GM18858 (cell line): ENCODE measurements around the gene RAI2.

Experiments
- ATAC-seq: cut with Tn5 transposase; IDR thresholded peaks from one replicate; pipeline ENCODE4 v1.9.1; 2021; ENCODE audit not compliant: unreplicated experiment

Gene RAI2

DNA sequence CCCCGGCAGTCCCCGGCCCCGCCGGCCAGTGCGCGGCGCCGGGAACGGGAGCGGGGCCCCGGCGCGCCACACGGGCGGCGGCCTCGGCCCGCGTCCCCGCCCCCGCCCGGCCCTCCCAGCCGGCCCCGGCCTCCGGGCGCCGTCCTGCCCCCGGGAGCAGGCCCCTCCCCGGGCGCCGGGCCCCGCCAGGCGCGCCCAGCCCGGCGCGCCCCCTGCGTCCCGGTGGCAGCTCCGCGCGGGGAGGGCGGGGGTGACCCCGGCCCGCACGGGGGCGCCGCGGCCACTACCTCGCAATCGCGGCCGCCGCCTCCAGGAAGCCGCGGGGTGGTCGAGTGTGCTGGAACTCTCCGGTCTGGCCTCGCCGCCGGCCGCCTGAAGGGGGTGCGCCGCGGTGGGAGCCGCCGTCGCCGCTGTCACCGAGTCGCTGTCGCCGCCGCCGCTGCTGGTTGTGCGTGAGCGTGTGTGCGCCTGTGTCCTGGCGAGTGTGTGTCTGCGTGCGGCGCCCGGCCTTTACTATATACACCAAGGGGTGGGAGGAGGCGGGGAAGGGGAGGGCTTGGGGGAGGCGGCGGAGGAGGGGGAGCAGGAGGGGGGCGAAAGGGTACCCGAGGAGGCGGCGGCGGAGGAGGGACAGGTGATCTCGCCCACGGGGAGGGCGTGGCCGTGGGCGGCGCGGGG, at the start of gene RAI2:
Gene RAI2, minus strand, starts transcription at position 488 of the 678 bp plus-strand sequence. CDS start 59,288 bp downstream, outside the sequence.
- ATAC-seq, result no peak

DNA sequence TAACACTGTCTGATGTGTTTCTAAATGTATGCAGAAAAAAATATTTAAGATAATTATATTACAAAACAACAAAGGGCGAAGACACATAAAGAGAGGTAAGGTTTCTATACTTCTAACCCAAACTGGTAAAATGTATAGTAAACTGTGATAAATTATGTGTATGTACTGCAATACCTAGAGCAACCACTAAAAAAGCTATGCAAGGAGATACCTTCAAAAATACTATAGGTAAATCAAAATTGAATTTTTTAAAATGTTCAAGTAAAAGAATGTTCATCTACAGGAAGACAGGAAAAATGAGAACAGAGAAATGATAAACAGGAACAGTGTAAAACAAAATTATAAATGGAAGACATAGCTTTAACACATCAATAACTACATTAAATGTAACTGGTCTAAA, 27.3 kb upstream of the RAI2 start:
- ATAC-seq, result no peak

DNA sequence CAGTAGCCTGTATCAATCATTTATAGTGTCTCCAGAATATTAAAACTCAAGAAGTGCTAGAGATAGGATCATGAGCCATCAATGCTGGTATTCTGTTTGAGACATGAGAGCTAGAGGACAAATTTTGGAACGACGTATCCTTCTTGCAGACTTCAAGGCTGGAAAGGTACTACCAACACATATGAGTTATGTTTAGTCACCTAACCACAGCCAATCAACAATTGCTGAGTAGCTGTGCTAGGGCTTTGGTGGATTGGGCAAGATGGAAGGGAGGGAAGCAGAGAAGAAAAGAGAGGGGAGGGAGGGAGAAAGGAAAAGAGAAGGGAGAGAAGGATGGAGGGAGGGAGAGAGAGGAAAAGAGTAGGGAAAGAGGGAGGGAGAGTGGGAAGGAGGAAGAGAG, 21.6 kb upstream of the RAI2 start:
- no peak for ATAC-seq

DNA sequence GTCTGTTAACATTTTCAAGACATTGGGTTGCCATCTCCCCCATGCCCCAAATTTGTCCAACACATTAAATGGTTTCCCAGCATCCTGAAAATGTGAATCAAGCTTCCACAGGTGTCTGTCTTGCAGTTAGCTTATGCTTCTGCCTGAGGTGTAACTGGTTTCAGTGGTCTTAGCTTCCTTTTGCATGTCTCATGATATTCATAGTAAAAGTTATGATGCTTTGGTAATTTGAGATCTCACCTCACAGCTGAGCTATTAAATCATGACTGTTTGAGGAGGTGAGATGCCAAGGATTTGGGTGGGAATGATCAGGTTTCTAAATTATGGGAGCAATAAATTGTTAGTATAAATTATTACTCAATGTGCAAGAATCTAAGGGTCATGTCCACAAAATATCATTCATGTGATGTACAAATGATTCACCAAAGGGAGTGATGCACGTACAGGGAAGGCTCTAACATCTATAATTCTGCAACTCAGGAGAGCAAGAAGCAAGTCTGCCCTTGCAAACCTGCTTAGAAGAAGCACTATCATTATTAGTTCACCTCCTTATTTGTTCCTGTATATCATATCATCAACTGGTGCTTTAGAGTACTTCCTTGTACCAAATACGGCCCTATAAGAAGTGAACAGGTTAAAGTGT, 17.1 kb upstream of the RAI2 start:
- ATAC-seq, result no peak

DNA sequence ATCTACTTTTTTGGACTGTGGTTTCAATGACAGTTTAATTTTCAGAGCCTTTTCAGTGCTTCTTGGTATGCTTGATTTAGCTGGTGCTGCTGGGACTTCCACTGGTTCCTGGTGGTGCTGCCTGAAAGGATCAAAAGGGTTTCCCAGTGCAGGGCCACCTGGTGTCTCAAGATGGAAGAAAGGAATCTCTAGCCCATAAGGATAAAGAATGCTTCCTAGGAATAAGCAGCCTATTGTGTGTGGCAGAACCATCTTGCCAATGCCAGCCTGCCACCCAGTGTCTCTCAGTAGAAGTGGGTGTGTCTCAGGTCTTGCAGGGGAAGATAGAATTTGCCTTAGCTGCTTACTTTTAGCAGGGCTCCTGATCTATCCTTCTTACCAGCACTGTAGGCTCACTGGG, 15.0 kb upstream of the RAI2 start:
- no peak for ATAC-seq

DNA sequence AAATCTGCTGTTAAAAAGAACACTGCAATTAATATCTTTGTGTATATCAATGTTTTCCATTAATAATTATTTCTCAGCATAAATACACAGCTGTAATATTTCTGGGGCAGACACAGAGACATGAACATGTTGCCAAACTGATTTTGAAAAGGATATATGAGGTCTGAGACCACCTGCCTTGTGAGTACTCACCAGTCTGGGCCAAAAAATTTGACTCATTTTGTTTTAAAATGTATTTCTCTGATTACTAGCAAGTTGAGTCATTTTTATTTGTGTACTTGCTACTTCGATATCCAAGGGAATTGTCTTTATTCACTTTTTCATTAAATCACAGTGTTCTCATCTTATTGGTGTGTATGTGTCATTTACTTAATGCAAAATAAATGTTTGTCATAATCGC, 8.5 kb upstream of the RAI2 start:
- ATAC-seq, result no peak

DNA sequence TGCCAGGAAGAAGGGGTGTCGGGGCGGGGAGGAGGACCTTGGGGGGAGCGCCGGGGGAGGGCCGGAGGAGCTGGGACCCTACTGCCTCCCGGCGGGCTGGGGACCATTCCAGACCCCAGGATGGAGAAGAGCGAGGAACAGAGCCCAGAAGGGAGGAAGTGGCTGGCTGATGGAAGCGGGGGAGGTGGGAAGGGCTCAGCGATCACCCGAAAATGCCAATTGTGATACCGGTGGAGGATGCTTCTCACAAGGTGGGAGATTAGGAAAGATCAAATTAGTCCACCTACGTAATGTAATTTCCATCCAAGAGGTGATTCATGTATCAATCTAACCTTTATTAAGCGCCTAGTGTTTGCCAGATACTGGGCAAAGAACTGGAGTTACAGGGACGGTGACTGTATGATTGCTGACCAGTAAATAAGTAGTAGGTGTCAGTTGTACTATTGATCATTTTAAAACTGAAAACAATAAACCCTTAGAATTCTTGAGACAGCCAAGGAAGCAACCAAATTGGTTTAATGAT, 452 bp upstream of the RAI2 start:
- ATAC-seq, result no peak

DNA sequence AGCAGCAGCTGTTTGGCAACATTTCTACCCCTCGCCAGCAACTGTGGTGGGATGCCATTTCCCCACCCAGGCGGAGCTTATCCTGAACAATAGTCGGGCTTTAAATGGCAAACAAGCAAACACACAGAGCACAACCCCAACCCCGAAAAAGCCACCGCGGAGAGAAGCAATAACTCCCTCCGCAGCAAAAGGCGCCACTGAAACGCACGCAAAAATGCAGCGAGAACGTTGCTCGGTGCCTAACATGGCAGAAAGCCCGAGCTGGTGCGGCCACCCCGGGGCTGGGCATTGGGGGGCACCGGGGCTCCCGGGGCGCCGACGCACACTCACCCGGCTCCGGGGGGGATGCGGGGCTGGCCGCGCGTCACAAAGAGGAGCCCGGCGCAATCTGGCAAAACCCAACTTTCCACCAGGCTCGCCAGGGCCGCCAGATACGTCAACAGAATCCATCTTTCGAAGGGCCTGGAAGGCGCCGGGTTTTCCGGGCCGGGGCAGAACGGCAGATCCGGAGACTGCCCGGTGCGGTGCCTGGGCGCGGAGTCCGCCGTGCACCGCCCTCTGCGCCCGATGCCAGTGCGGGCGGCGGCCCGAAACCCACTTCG, 818 bp downstream of the RAI2 start:
- no peak for ATAC-seq

DNA sequence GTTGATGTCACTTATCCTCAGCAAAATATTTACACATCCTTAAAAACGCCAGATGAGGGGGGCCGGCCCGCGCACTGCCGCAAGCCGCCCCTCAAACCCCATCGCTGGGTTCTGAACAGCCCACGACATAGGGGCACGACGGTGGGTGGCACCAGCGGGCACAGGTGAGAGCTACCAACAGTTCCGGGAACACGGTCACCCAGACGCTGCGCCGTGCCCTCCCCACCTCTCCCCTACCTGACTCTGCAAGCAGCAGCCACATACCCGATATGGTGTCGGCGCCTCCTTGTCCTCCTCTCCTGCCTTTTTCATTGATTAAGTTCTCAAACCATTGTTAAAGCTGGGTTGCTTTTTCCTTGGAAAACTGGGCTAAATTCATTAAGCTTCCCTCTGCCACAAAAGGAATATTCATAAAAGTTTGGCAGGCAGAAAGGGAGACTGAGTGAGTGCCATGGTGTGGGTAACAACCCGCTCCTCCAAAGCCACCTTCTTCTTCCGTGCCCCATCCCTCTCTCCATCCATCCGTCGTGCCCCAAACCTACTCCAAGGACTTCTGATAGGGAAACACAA, 1.4 kb downstream of the RAI2 start:
- no peak for ATAC-seq

DNA sequence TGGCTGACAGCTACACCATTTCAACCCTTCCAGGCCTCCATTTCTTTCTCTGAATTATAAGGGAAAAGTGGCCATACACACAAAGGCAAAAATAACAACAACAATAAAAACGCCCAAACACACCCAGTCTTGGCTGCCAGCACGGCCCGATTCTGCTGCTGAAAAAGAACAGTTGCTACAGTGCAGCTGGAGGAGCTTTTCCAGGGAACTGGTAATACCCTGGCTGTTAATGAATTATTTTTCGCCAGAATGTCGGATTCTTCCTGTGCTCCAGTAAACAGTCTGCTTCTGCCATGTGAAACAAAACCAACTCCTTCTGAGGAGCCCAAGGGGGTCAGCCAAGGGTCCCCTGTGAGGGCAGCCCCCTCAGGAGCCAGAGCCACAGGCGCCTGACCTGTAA, 6.6 kb downstream of the RAI2 start:
- no peak for ATAC-seq

DNA sequence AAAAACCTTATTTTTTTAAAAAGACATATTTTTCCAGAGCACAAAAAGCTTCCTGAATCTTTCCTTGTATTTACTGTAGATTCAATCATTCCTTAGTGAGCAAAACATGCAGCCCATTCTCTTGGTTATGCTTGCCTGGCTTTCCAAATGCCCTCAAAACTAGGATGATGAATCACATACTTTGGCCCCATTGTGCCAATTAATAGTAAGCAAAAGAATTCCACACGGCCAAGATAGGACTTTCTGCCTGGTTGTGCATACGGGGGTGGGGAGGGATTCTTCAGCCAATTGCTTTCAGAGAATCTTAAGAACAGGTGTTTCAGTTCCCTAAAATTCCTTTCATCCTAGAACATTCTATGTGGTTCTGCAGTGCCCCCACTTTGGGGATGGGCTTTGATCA, 7.0 kb downstream of the RAI2 start:
- no peak for ATAC-seq

DNA sequence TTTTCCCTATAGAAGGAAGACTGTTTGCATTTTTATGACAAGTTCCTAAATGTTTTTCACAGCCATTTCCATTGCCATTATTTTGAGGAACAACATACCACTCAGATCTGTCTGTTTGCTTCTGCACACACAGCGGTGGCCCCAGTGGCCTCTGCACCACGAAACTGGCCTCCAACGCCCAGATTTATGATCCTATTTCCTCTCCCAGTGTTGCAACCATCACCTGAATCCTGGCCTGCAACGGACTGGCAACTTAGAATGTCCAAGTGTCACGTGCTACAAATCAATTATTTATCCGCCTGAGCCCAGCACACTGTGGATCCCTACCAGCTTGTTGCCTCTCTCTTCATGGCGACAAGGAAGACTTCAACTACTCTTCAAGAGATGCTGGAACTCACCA, 9.2 kb downstream of the RAI2 start:
- no peak for ATAC-seq

DNA sequence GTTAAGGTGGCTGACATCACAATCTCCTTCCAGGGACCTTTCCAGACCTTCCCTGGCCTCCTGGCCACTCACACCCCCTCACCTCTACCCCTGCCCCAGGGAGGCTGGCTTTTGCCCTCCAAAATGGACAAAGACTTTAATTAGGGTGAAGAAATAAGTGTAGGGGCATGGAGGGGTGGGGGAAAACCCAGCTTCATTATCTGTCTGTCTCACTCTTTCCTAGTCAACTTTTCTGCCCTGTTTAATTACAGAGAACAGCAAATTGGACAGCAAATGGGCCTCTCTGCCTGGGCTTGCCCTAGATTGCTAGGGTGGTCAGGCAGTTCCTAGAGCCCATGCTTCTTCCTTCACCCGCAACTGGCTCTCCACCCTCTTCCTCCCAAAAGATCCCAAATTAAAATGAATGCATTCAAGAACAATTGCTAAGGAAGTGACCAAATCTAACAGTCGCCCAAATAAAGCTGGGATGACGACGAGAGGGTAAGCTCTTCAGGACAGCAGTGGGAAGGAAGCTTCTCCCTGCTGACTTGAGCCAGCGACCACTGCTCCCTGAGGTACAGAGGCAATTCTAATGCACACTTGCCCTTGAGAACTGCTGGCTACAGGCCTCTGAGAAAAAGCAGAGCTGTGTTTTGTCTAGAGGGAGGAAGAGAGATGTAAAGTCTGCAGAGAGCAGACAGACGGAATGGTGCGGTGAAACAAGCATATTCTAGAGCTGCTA, 12.4 kb downstream of the RAI2 start:
- no peak for ATAC-seq

DNA sequence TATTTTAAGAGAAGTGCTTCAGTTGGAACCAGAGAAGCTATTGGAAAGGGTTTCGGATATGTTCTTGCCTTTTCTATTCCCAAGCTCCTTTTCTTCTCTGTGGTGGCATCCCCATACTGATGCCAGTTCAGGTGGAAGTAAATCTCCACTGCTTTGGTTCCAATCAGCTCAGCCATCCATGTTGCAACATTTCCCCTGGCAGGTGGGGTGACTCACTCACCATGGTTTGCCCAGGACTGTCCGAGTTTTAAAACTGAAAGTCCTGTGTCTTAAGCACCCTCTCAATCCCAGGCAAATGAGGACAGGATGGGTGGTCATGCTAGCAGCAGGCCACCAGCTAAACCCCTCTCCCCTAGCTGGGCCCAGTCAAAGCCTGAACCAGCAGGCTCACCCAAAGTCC, 15.1 kb downstream of the RAI2 start:
- ATAC-seq, result no peak

DNA sequence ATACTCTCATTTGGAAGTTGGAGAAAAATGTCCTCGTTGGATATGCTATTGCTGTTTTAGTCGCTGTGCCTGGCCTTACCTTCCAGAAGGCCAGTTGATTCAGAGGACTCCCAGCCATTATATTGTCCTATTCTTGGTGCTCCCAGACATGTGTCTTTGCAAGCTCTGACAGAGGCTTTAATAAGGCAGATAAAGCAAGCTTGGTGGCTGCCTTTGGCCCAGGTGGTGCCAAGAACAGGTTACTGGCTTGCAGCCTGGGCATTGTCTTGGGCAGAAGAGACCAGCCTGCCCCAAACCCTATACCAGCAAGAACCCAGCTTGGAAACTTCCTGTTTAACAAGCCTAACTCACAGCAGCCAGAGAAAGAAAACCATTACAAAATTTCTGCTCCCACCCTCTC, 16.9 kb downstream of the RAI2 start:
- no peak for ATAC-seq

DNA sequence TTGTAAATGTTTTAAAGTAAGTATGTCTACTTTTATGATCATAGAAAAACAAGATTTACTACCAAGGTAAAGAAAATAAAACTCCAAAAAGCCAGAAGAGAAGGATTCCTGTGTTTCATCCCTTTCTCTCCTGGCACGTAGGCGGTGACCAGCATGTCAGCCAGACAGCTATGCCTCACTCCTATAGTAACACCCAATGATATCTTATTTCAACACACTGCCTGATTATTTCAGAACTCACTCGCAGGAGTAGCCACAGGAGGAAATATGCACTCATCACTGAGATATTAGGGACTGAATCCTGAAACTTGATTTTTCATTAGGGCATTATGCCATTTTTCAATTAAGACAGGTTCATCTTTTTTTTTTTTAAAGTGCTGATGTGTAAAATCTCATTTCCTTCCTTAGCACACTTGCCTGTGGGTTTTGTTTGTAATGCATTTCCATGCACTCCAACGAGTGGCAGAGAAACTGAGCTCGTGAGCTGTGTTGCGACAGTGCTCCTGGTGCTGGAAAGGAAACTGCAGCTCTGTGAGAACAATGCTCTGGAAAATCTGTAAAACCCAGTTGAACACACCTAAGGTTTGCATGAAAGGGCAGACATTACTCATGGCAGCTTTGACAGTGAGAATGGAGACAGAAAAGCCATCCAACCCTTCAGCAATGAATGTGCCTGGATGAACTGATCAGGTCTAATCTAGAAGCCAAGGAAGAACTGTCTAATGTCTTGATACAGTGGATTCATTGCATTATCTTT, 18.2 kb downstream of the RAI2 start:
- no peak for ATAC-seq

DNA sequence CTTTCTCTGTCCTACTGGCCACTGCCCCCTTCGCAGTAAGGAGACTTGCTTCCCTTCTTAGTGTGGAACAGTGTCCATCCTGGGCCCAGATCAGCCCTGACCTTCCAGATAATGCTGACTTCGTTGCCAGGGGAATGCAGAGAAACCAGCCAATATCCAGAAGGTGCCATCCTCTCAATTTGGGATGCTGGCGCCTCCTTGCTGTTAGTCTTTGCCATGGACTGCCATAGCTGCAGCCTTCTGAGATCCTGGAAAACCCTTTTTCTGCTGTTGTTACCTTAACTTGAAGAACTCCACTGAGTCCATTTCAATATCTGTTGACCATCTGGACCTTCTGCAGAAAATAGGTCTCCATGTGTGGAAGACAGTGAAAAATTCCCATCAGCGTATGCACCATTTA, 21.8 kb downstream of the RAI2 start:
- no peak for ATAC-seq

DNA sequence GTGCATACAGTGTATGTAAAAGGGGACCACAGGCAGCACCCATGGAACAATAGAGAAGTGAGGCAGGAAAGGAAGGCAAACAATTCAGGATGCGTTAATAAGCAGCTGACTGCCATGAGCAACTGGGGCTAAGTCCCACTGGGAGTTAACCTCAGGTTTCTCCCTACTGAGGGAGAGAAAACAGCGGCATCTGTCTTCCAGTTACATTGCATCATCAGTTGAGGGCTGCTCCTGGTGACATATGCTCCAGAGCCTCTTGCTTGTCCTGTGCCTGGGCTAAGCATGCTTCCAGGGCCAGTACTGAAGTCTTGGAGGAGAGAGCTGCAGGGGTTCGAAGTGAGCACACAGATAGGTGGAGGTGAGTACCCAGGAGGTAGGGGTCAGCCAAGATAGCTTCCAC, 24.3 kb downstream of the RAI2 start:
- ATAC-seq, result no peak

DNA sequence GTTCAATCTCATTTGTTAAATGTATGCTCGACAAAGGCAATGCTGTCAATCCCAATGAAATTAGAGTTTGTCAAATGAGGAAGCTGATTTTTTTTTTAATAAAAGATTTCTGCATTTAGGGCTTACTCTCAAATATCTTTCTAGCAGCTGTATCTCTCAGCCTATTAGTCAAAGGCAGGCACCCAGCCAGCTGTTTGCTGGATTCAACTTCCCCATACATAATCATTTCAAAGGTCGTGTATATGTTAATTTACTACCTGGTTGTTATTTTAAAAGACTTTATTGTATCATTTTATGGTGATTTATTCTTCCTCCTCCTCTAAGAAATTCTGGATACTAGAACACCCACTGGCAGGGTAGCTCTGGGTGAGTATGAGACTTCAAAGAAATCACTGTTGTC, 27.1 kb downstream of the RAI2 start:
- ATAC-seq, result no peak

DNA sequence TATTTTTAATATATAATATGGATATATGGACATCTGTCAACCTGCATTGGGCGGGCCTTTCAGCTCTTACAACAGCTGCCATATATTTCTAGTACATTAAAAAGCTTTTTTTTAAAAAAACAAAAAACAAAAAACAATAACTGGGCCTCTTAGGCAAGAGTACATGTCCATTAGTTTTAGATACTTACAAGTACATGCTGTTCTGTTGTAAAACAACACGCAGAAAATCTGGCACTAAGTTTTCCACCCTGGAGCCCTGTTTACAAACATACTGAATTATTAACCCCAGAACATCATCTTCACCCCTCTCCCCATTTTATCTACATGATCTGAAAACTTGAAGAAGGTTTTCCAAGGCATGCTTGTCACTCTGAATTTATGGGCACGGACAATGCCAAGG, 29.8 kb downstream of the RAI2 start:
- ATAC-seq, result no peak

DNA sequence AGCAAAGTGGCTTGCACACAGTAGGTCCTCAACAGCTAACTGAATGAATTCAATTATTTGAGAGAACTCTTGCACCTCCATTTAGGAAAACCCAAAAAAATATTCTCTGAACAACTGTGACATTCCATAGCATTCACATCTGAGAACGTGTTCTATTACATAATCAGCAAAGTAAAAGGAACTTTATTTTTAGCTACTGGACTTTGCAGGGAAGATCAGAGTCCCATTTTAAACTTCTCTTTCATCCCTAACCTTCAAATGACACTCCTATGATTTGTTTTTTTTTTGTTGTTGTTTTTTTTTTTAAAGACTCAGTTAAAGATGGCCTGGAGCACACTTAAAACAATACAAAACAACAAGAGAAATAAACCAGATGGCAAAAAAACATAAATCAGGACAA, 30.9 kb downstream of the RAI2 start:
- no peak for ATAC-seq
